Measurements from ENCODE around the gene DOK6.
"Not testable (repeated sequence)": the region's sequence is repeated elsewhere in the genome, so short reads cannot be mapped to it uniquely, and the experiment has no call there.

DOK6 gene

GRCh38 chr18:69400253-69400975 is at the start of gene DOK6:
Gene DOK6, plus strand, starts transcription at chr18:69400888.
- TF ChIP-seq POLR2A (IDR thresholded peaks at IDR 0.05; ENCODE audit: low read length): no peak
- no peak for TF ChIP-seq GATA1 (IDR thresholded peaks at IDR 0.05; ENCODE audit: low read depth, low read length)
- no peak for DNase-seq

GRCh38 chr18:69353023-69353422 is 47.7 kb upstream of the DOK6 start:
- no peak for DNase-seq
- no peak for TF ChIP-seq GATA1 (IDR thresholded peaks at IDR 0.05; ENCODE audit: low read depth, low read length)
- no peak for TF ChIP-seq POLR2A (IDR thresholded peaks at IDR 0.05; ENCODE audit: low read length)

- no peak for DNase-seq
- TF ChIP-seq GATA1 (IDR thresholded peaks at IDR 0.05; ENCODE audit: low read depth, low read length): no peak
- no peak for TF ChIP-seq POLR2A (IDR thresholded peaks at IDR 0.05; ENCODE audit: low read length)
Observed at GRCh38 chr18:69357590-69357989, 43.1 kb upstream of the DOK6 start.

GRCh38 chr18:69358212-69358895 is 42.3 kb upstream of the DOK6 start:
- DNase-seq: no peak
- TF ChIP-seq POLR2A (IDR thresholded peaks at IDR 0.05; ENCODE audit: low read length) (no peak), GATA1 (IDR thresholded peaks at IDR 0.05; ENCODE audit: low read depth, low read length) (no peak)

- not testable (repeated sequence) for DNase-seq
Observed at GRCh38 chr18:69359768-69360167, 40.9 kb upstream of the DOK6 start.

- no peak for DNase-seq
- TF ChIP-seq GATA1 (IDR thresholded peaks at IDR 0.05; ENCODE audit: low read depth, low read length) (no peak), POLR2A (IDR thresholded peaks at IDR 0.05; ENCODE audit: low read length) (no peak)
Observed at GRCh38 chr18:69364930-69365329, 35.8 kb upstream of the DOK6 start.

- no peak for TF ChIP-seq POLR2A (IDR thresholded peaks at IDR 0.05; ENCODE audit: low read length)
- no peak for TF ChIP-seq GATA1 (IDR thresholded peaks at IDR 0.05; ENCODE audit: low read depth, low read length)
Observed at GRCh38 chr18:69365658-69366057, 35.0 kb upstream of the DOK6 start.

GRCh38 chr18:69367104-69367503 is 33.6 kb upstream of the DOK6 start:
- no peak for TF ChIP-seq GATA1 (IDR thresholded peaks at IDR 0.05; ENCODE audit: low read depth, low read length)
- TF ChIP-seq POLR2A (IDR thresholded peaks at IDR 0.05; ENCODE audit: low read length): no peak
- no peak for DNase-seq

More at GRCh38 chr18:69365658-69366057, 35.0 kb upstream of the DOK6 start:
- no peak for DNase-seq

GRCh38 chr18:69371729-69372128 is 29.0 kb upstream of the DOK6 start:
- no peak for TF ChIP-seq GATA1 (IDR thresholded peaks at IDR 0.05; ENCODE audit: low read depth, low read length)
- TF ChIP-seq POLR2A (IDR thresholded peaks at IDR 0.05; ENCODE audit: low read length): no peak
- DNase-seq: no peak

- DNase-seq: no peak
- TF ChIP-seq GATA1 (IDR thresholded peaks at IDR 0.05; ENCODE audit: low read depth, low read length) (no peak), POLR2A (IDR thresholded peaks at IDR 0.05; ENCODE audit: low read length) (no peak)
Observed at GRCh38 chr18:69380324-69380723, 20.4 kb upstream of the DOK6 start.

- DNase-seq: no peak
- TF ChIP-seq POLR2A (IDR thresholded peaks at IDR 0.05; ENCODE audit: low read length) (no peak), GATA1 (IDR thresholded peaks at IDR 0.05; ENCODE audit: low read depth, low read length) (no peak)
Observed at GRCh38 chr18:69383186-69383585, 17.5 kb upstream of the DOK6 start.

- DNase-seq: no peak
- TF ChIP-seq GATA1 (IDR thresholded peaks at IDR 0.05; ENCODE audit: low read depth, low read length): no peak
- no peak for TF ChIP-seq POLR2A (IDR thresholded peaks at IDR 0.05; ENCODE audit: low read length)
Observed at GRCh38 chr18:69387186-69387585, 13.5 kb upstream of the DOK6 start.

- DNase-seq: no peak
- TF ChIP-seq GATA1 (IDR thresholded peaks at IDR 0.05; ENCODE audit: low read depth, low read length) (no peak), POLR2A (IDR thresholded peaks at IDR 0.05; ENCODE audit: low read length) (no peak)
Observed at GRCh38 chr18:69388222-69388621, 12.5 kb upstream of the DOK6 start.

GRCh38 chr18:69397096-69397495 is 3.6 kb upstream of the DOK6 start:
- TF ChIP-seq GATA1 (IDR thresholded peaks at IDR 0.05; ENCODE audit: low read depth, low read length) (no peak), POLR2A (IDR thresholded peaks at IDR 0.05; ENCODE audit: low read length) (no peak)
- no peak for DNase-seq

- no peak for TF ChIP-seq POLR2A (IDR thresholded peaks at IDR 0.05; ENCODE audit: low read length)
- no peak for DNase-seq
Observed at GRCh38 chr18:69399253-69399652, 1.4 kb upstream of the DOK6 start.

Data from erythroblast (primary cell).